Renal pelvis (tissue), 4 donors: ENCODE data around the gene COL4A1. TPM values are rescaled to one million over a fixed set of nuclear protein-coding genes. Genes with fewer than 3 reads are reported as not detected.

Experiments used
- DNase-seq: peaks from one replicate; pipeline ENCODE4 v3.0.0-alpha.2; 2013
- polyA plus RNA-seq, 3 donors: library from polyadenylated mRNA; unstranded; fragments of 120-200 nt; gene quantifications; one replicate each; pipeline ENCODE4 v1.2.1, GENCODE V29; 2013; ENCODE audit not compliant: insufficient read length in 3 of 3

The COL4A1 gene
- polyA plus RNA-seq, 3 donors = 465 to 569 (median 551) TPM

DNA sequence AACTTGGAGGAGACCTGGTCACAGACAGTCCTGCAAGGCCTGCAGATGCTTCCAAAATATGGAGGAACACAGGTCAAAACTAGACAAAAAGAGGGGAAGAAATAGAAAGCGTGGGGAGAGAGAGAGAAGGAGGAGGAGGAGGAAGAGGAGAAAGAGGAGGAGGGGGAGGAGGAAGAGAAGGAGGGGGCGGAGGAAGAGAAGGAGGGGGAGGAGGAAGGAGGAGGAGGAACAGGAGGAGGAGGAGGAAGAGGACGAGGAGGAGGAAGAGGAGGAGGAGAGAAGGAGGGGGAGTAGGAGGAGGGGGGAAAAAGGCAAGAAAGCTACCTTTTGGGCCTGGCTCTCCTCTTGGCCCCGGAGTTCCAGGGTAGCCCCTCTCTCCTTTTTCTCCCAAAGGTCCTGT lies 105.8 kb downstream of the COL4A1 start:
- no peak for DNase-seq

DNA sequence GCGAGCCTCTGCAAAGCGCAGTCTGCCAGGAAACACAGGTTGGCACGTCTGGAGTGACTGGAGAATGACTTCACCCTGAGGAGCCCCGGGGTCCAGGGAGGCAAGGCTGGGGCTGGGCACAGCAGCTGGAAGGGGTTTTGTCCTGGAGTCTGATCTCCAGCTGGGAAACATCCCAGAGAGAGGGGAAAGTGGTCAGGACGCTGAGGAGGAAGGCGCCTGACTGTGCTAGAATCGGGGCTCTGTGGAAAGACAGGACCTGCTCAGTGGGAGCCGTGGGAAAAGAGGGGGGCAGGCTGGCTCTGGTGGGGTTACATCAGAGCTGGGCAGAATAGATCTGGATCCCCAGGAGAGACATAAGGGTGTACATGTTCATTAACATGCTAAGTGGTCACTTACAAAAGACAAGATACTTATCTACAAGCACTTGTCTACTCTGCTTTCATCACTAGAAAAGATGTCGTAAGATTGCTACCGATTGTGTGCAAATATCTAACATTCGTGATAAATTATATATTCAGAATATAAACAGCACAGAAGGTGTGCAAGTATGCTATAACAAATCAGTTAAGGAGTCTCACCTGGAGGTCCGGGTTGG lies 106.6 kb downstream of the COL4A1 start:
- DNase-seq = no peak

DNA sequence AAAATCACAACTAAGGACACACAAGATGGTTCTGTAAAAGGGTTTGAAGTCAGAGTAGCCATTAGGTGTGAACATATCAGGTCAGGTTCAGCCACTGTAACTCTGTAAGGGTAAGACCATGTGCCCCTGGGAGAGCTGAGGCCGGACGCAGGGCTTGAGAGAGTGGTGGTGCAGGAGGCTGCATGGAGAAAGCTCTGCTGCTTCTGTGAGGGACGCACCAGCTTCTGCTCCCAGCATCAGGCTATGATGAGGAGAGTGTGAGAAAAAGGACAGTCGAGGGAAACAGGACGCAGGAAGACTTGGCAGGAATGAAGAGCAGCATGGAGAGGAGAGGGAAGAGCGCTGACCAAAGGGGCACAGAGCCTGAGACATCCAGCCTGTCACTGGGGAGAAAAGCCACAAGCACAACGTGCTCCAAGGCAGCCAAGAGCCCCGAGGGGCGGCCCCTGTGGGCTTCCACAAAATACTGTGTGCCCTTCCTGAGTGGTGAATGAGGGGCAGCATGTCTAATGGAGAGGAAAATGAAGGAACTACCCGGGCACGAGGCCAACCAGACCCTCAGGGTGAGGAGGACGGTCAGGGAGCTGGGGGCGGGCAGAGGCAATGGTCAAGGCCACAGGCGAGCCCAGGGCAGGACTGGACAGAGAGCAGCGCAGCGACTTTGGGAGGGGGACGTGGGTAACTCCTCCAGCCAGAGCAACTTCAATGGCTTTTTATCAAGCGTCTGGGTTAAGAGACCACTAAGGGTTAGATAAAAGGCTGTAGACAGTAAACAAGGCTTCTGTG lies 107.7 kb downstream of the COL4A1 start:
- DNase-seq = no peak

DNA sequence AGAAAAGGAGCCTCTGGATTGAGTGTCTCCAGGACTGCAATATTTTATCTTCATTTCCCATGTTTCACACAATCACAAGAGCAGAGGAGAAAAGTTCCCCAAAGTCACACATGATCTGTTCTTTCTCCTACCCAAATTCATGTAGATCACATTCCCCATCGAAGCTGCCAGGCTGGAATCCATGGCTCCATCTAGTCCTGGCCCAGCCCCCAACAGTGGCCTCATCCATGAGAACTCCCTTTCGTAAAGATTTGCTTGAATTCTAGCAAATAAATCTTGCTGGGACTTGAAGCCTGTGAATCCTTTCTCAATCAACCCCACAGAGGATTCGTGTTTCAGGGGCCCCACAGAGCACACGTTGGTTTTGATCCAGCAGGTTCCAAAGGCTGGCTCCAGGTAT lies 109.5 kb downstream of the COL4A1 start:
- no peak for DNase-seq

DNA sequence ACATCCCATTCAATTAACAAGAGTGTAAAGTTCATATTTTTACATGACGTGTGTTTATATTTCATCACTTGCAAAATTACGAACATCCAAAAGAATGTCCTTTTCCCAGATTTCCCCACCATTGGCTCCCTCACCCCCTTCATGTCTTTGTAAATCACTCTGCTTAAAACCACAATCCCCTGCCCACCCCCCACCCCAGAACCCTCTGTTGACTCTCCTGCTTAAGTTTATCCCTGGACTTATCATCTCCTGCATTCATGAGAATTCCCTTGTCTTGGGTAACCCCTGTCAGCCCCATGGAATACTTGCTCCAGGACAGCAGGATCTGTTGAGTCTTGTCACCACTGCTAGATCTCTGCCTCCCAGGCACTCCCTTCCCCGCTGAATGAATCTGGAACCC lies 109.9 kb downstream of the COL4A1 start:
- DNase-seq = no peak

DNA sequence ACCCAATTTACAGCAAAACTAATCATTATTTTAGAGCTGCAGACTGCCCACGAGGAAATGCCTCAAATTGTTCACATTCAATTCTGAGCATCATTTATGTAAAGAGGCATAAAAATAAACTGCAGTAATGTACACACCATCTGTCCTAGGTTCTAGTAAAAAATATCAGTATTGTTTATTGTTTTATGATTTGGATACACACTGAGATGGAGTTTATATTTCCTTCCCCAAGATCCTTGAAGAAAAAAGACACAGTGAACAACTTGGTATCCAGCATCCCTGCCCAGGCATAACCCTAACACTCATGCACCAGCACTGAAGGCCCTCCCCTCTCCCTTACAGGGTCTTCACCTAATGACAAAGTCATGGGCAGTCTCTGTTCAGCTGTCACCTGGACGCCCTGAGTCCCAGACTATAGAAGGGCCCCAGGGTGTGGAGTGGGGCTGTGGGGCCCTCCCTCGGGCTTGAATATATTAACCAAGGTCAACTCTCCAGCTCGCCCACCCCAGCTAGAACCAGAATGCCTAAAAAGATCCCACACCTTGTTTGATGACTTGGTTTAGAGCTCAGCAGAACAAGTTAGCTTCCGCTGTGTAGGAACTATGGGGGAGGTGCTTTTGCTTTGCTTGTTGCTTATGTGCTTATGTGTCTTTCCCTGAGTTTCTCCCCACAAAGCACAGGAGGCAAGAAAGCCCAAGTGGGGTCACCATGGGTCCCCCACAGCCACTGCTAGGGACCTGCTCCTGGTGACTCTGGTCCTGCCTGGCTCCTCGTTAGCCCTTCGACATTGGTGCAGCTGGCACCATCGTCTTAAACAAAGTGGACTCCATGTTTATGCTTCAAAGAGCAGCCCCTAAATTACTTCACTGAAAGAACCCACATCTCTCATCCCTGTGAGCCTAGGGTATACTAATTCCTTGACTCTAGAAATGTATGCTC lies 111.1 kb downstream of the COL4A1 start:
- DNase-seq = no peak

DNA sequence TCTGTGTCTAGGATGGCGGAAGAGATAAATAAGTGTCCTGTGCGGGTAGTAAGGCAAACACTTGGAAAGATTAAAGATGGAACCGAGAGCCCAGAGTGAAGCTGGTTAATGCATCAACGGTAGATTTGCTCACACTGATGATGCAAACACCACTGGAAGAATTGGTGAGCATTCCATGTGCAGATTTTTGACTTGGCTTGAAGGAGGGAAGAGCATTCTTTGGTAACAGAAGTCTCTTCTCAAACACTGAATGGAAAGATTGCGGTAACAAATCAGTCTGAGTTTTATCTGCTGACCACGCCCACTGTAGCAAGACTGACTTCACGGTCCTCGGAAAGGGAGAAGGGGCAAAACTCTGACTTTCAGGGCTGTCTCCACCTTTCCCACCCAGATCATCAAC lies 112.5 kb downstream of the COL4A1 start:
- no peak for DNase-seq

DNA sequence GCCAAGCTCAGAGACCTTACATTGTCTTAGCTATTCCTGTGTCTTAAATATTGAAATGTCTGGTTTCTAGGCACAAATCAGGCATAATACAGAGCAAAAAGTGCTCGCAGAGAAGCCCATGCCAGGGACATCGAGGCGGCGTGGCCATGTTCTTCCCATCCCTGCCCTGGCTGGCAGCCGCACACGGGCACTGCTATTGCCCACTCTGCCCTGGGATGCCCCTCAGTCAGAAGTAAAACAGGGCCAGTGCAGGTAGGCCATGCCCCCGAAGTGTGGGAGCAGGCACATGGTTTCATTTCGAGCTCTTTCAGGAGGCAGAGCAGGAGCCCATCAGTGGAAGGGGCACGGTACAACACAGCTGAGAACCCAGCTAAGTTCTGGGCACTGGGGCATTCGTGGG lies 113.5 kb downstream of the COL4A1 start:
- no peak for DNase-seq

DNA sequence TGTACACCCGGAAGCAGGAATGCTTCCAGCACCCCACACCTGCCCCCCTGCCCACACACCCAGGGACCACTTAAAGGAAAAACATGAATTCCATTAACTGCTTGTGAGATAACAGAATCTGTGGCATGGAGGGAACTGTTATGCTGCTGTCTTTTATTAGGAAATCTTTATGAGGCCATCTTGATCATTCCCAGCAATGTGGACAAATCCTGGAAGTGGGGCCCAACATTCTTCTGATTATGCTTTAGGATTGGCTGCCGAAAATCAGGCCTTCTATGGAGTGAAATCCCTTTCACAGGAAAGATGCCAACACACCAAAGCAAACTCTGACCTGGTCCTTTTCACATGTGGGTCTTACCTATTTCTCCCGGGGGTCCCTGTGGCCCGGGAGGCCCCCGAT lies 114.5 kb downstream of the COL4A1 start:
- DNase-seq = no peak

DNA sequence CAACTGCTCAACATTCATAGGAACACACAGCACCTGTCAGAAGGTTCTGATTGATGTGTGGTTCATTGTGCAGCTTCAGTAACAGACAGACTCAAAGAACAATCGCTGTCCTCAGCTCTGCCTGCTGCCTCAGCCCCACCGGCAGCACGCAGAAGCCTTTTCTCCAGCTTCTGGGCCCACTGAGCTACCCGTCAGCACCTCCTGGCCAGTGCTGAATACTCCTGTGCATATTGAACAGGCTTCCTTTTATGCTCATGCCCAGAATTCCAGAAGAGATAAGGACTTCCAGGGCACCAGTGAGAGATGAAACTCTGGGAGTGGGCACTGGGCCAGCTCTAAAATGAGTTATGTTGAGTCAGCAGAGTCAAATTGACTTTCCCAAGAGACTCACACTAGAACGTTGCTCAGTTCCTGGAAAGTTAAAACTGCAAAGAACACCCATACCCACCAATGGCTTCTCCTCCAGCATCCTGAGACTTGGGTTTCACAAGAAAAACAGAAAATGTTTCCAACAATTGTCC lies 119.3 kb downstream of the COL4A1 start:
- DNase-seq = no peak

DNA sequence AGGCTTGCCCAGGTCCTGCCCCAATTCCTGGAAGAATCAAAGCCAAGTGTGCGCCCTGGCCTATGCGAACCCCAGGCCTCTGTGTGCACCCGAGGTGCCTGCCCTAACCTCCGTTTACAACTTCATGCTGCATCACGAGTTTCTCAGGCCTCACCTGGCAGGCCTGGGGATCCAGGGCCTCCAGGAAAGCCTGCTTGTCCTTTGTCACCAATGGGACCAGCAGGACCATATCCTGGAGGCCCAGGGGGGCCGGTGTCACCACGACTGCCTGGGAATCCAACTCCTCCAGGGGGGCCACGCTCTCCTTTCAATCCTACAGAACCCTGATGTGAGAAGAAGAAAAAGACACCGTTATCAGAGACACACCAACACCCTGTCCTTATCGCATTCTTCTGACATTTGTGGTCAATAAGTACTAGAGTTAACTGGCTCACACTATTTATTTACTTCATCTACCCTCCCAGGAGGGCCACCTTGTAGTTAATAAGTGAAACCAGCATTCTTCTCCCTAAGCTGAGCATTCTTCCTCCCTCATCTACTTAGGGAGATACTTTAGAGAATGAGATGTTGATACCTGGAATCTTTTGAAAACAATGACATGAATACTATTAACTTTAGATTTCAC lies 120.6 kb downstream of the COL4A1 start:
- no peak for DNase-seq

DNA sequence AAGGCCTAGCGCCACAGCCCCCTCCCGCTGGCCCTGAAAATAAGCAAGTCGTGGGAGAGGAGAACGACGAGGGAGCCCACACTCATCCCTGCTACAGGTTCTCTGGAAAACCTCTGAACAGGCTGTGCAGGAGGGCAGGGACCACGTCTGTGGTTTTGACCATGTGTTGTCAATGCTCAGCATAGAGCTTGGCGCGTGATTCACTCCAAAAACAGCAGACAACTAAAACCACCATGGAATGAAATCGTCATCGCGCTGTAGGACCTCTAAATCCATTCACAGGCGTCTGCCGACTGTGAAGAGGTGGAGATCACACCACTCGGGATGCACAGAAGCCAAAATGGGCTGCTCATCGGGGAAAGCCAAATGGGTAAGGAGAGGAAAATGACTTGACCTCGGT lies 121.3 kb downstream of the COL4A1 start:
- DNase-seq = no peak

DNA sequence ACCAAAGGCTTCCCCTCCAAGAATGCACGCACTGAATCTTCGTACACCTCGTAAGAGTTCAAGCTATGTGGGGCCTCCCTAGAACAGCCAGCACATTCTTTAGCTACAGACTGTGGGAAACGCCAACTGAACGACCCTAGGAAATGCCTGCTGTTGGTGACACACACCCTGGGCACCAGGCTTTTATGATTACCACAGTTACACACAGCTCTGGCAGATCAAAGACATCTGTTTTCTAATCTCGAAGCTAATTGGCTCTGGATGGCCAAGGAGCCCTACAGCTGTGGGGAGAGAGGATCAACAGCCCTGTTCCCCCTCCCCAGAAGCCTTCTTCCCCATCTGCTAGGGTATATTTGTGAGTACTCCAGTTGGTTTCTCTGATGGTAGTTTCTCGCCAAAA lies 123.0 kb downstream of the COL4A1 start:
- DNase-seq = no peak

DNA sequence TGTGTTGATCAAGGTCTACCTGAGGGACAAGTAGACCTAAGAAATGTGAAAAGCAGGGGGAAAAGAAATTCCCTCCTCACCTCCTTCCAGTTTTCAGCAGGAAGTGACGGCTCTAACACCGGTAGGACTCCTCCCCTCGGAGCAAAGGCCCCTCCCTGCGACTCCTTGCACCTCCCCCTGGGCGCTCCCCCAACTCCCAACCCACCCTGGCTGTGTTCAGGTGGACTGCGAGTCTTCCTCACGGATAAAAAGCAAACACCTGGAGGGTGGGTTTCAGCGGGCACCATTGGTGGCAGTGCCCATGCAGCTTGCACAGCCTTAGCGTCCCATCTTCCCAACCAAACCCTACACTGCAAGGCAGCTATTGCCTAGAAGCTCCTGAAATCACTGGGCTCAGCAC lies 124.5 kb downstream of the COL4A1 start:
- DNase-seq = no peak

DNA sequence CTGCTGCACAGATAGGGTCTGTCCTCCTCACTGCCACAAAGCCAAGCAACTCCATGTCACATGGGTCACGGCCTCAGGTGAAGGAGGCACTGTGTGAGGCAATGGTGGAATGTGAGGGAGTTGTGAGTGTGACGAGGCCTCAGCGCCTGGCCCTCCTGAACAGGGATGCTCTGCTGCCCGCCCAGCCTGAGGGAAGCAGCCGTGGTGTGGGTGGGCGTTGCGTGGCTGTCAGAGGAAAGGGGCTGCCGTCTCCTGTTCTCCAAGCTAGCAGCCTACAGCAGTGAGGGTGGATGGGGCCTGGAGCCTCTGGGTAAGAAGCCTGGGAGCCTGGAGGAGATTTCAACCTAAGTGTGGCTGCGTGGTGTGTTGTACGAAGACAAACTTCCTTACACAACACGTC lies 125.0 kb downstream of the COL4A1 start:
- DNase-seq = no peak

DNA sequence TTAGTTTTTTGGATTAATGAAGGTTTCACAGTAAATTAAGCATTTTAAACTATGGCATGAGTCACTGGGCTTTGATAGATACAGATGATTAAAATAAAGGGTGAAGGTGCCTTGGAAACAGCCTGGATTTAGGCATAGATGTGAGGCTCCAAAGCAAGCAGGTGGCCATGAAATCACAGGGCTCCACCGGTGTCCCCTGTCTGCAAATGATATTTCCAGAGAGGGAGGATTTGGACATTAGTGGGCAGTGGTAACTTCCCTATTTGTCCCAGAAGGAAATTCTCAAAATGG lies 127.2 kb downstream of the COL4A1 start:
- no peak for DNase-seq

DNA sequence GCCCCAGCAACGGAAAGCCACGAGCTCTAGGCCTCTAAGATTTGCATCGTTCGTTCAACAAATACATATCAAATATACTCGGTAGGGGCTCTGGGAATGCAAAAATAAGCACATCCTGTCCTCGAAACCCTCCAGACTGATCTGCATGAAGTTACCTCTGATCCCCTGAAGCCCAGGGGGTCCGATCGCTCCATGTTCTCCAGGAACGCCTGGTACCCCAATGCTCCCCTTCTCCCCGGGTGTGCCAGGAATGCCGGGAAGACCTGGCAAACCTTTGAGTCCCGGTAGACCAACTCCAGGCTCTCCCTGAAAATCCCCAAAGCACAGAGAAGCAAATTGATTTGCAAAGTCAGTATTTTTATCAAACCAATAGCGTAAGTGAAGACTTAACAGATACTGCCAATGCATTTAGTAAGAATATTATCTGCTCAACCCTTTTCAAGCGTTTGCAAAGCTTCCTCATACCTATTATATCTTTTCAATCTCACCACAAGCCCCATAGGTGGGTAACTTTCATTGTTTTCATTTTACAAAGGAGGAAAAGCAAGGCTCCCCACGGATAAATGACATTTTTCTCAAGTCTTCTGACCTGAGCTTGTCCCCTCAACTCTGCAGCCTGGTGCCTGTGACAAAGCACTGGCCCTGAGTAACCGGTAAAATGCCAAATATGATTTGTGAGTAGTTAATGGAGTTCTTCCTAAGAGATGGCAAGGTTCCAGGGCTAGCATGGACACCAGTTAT lies 127.7 kb downstream of the COL4A1 start:
- DNase-seq = no peak

DNA sequence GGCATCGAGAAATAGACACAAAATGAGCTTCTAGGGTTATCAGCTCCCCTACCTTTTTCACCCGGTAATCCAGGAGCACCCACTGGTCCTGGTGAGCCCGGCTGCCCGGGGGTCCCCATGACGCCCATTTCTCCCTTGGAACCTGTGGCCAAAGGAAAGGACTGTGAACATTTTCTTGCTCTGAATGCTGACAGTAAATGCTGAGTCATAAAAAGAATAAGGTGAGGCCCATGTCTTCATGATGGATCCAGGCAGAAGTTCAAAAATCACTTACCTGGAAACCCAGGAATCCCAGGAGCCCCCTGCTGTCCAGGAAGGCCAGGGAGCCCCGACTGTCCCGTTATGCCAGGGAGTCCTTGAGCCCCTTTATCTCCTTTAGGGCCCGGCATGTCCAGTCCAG lies 129.2 kb downstream of the COL4A1 start:
- DNase-seq = no peak

DNA sequence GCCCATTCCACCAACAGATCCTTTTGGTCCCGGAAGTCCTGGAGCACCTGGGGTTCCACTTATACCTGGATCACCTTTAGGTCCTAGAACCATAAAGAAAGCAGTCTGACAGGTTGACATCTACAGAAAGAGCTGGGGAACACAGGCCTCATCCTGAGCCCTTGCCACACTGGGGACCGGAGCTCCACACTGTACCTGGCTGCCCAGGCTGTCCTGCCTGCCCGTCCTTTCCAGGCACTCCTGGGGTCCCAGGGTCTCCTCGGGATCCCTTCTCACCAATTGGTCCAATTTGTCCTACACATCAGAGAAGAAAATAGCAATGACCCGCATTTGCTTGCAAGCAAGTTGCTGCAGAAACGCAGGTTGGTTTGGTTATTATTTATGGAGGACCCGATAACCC lies 130.5 kb downstream of the COL4A1 start:
- no peak for DNase-seq

DNA sequence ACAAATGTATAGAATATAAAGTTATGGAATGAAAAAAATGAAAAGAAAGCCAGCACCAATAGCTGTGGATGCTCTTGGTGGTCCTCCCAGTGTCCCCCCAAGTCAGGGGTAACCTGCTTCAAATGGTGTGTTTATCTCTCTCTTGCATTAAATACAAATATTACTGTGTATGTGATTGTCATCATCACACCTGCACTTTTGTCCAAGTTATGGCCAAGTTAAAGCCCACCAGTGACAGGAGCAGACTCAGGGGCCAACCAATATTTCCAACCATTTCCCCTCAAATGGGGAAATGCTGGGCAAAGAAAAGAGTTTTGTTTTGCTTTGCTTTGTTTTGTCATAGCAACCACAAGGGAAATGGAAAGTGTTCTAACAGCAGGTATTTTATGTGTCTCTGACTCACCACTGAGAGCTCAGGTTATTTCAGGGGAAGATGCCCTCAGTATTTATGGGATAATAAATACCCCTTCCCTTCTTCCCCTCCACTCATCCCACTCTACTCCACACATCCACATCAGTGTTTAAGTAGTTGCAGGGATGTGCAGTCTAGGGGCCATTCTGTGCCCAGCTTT lies 133.6 kb downstream of the COL4A1 start:
- DNase-seq = no peak

DNA sequence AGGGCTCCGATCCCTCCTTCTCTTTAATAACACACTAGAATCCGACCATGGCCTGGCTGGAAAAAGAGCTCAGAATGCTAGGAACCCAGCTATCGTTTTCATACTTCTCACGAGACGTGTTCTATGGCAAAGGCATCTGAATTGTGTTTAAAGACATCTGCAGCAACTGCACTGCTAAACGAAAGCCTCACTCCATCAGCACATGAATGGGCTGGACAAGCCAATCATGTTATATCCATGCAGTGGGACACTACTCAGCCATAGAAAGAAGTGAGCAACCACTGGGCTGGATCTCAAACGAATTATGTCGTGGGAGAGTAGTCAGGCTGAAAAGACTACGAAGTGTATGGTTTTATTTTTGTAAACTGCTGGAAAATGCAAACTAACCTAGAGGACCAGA lies 136.1 kb downstream of the COL4A1 start:
- no peak for DNase-seq
